DMS 273 (cell line): ENCODE data around the gene F13A1.

Experiments
- DNase-seq: peaks from one replicate; lab custom pipeline; 2025; ENCODE audit not compliant: unreplicated experiment; lab: John Stamatoyannopoulos, UW

F13A1 gene

GRCh38 chr6:6195080-6195479 lies 125.4 kb downstream of the F13A1 start:
- DNase-seq = no peak

DNA sequence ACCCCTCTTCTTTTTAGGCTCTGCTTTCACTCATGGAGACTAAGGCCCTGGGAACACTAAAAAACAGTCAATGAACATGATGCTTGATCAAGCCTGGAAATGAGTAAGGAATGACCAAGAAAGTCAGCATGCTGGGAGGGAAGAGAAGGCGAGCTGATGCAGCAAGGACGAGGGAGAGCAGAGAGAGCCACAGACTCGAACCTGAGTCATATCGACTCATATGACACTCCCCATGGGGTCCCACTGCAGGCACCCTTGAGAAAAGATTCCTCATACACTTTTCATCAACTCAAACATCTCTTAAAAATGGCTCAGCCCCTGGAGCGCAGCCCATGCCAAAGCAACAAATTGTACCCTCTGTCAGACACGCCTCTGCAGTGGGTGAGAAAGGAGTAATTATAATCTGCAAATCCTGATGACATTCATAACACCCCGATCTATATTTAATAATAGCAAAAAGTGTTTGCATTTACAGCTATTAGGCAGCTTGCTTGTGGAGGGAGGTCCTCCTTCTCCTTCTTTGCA lies 127.2 kb downstream of the F13A1 start:
- no peak for DNase-seq

- no peak for DNase-seq
These were observed 128.6 kb downstream of the F13A1 start for GRCh38 chr6:6191909-6192308.

GRCh38 chr6:6191476-6191875 lies 129.0 kb downstream of the F13A1 start:
- no peak for DNase-seq

DNA sequence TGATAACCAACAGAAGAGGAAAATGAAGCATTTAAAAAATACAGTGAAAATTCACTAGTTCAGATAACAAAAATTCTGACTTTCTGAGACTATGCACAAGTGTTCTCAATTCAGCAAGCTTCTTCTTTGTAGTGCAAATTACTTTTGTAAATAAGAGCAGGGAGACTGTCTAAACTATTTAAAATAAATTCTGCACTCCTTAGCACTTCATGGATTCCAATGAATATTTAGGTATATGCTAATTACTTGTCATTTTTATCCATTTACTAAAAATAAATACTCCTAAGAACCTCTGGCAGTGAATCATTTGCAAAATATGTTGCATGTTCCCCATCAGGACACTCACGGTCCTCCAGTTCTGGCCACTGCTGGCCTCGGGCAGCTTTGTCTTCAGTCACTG lies 139.8 kb downstream of the F13A1 start:
- DNase-seq = no peak

DNA sequence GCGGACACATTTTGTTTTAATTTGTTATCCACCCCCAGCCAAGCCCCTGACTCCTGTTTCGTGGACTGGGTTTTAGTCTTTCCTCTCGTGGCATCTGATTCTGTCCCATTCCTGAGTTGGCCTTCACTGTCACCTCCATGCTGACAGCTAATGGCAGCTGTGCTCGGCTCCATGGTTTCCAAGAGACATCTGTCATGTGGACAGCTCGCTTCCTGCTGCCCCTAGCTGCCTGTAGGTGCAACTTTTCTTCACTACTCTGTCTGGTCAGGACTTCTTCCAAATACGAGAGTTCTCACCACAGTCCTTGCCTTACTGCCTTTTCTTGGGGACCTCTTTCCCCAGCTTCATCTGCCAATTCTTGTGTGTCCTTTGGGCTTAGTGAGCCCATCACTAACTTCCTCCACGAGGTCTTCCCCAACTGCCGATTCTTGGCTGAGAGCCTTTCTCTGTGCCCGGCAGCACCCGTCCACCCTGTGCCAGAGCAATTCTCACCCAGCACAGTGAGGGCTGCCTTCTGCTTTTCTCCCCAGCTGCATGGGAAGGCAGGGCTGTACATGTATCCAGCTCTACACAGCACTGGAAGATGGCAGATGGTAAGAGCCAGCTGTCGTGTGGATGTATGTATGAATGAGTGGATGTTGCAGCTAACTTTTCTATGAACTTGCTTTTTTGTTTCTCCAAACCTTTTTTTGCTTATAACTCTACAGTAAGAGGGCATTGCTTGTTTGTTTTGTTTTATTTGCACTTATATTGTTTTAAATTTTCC lies 140.4 kb downstream of the F13A1 start:
- DNase-seq = peak; percentile 94

- no peak for DNase-seq
These were observed 141.7 kb downstream of the F13A1 start for GRCh38 chr6:6178795-6179194.

GRCh38 chr6:6177754-6178153 lies 142.7 kb downstream of the F13A1 start:
- no peak for DNase-seq

DNA sequence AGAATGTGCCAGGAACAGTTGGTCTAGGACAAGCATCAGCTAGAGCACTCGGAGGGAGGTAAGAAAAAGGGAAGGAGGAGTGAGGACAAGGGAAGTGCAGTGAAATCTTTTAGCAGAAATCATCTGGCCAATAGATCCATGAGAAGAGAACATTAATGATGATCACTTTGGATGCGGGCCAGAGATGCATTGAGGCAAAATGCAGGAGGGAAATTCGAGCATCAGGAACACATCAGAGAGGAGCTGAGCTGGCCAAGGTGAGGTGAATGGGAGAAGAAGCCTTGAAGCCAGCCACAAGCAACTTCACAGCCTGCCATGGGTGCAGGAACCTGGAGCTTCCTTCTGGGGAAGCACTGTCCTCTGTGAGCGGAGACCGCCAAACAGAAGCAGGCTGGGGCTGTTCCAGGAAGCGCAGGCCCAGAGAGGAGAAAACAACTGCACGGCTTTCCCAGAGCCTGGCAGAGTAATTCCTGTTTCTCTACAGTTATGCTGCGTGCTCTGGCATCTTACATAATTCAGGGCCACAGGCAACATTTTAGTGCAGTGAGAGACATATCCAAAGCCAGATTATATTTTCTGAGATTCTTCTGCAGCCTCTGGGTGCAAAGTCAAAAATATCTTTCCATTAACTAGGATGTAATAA lies 143.8 kb downstream of the F13A1 start:
- no peak for DNase-seq

DNA sequence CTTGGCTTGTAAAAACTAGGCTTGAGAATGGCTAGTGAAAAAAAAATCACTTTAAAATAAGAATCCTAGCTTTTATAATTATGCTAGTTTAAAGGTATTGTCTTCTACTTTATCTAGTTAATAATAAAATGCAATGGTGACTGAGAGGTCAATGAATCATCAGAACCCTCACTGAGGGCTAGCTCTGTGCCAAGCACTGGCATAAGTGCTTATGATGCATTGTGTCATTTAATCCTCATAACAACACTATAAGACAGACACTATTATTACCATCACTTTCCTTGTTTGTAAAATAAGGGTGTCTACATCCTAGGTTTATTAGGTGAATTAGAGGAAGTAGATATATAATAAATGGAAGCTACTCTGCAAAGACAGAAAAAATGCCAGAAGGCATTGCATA lies 144.3 kb downstream of the F13A1 start:
- DNase-seq = no peak

DNA sequence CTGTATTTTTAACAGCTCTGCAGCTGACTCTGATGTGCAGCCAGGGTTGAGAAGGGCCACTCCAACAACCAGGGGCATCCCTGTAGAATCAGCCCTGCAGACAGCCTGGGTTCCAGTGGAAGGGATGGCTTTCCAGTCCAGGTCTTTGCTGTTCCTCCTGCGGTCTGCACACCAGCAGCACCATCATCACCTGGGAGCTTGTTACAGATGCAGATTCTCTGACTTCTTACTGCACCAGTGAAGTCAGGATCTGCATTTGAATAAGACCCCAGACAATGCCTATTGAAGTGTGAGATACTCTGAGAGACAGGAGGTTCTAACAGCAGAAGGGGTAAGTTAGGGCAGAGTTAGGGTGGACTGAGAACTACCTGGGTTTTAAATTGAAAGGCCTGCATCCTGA lies 151.3 kb downstream of the F13A1 start:
- no peak for DNase-seq

GRCh38 chr6:6166064-6166463 lies 154.4 kb downstream of the F13A1 start:
- DNase-seq = no peak

DNA sequence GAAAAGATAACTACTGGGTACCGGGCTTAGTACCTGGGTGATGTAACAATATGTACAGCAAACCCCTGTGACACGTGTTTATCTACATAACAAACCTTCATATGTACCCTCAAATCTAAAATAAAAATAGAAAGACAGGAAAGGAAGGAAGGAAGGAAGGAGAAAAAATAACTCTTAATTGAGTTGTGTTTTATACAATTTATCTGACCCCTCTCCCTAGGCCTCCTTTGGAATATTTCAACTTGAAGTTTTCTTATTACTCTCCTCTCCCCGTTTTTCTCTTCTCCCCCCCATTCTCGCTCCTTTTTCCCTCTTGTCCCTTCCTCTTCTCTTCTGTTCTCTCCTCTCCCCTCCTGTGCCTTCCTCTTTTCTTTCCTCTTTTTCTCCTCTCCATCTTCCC lies 156.1 kb downstream of the F13A1 start:
- DNase-seq = no peak

DNA sequence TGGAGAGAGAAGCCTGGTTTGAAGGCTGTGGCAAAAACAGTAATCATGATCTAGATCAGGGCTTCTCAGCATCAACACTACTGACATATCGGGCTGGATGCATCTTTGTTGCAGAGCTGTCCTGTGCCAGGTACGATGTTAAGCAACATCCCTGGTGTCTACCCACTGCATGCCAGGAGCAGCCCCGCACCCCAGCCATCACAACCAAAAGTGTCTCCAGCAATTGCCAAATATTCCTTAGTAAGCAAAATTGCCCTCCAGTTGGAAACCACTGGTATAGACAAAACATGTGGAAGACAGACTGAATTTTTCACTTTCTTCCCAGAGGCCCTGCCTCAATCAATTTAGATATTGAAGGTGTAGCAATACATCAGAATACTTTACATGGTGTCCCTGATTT lies 166.1 kb downstream of the F13A1 start:
- no peak for DNase-seq

- DNase-seq = no peak
These were observed 168.4 kb downstream of the F13A1 start for GRCh38 chr6:6152060-6152459.

- DNase-seq = peak; percentile 26
These were observed 172.2 kb downstream of the F13A1 start for GRCh38 chr6:6148192-6148815.

DNA sequence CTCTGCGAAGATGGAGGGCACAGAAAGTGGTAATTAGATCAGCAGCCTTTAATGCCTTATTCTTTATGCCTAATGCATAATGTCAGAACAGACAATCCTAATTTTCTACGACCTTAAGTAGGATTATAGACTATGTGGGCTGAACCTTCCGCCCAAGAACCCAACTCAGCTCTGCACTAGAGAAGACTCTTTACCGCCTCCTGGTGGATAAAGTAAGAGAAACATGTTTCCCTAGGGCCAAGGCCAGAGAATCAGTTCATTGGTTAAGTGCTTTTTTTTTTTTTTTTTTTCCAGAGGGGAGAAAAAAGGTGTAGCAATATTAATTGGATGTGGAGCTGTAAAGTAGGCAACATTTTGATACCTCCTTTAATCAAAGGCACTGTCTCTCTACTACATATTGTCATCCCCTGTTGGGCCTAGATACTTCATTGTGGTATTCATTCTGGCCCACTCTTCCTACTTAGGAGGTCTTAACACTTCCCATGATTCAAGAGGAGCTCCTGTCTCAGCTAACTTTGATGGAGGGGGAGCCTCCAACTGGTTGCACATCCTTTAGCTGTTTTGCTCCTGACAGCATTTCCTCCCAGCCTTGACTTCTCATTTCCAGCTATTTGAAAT lies 188.9 kb downstream of the F13A1 start:
- DNase-seq = peak; percentile 70

- peak; percentile 18 for DNase-seq
These were observed 195.0 kb downstream of the F13A1 start for GRCh38 chr6:6125495-6125894.

GRCh38 chr6:6123803-6124202 lies 196.7 kb downstream of the F13A1 start:
- DNase-seq = no peak

GRCh38 chr6:6121943-6122342 lies 198.5 kb downstream of the F13A1 start:
- DNase-seq = no peak

GRCh38 chr6:6105472-6106036 lies 214.9 kb downstream of the F13A1 start:
- peak; percentile 33 for DNase-seq
